Naive thymus-derived CD4-positive, alpha-beta T cell (primary cell): Measurements from ENCODE around the gene PTPRG. TPM values are rescaled to one million over a fixed set of nuclear protein-coding genes. Genes with fewer than 3 reads are reported as not detected.

Experiments
- ATAC-seq: fragments of 150-1000 bp; cut with Tn5 transposase; 2 replicates; pipeline ENCODE4 v1.10.0; 2021; ENCODE audit warnings: mild to moderate bottlenecking, moderate library complexity
- CTCF ChIA-PET: fragments of 350-600 bp; sonication (Branson Sonifier 250); formaldehyde crosslinking; loops from one replicate; lab custom pipeline; 2021; ENCODE audit warnings: antibody characterized with exemption; lab: Charles Lee
- POLR2A ChIA-PET: fragments of 350-600 bp; sonication (Branson Sonifier 250); formaldehyde crosslinking; loops from one replicate; lab custom pipeline; 2021; ENCODE audit warnings: antibody characterized with exemption, inconsistent platforms; lab: Charles Lee
- DNase-seq, 9 donors: peaks; one replicate each; pipeline versions ENCODE4 v3.0.0 to v3.0.0-alpha.2; 2020 to 2022; ENCODE audit warnings: mixed read lengths in 1 of 9
- H3K27ac ChIP-seq: one replicate; pipeline ENCODE4 v1.7.0; 2013; ENCODE audit warnings: mild to moderate bottlenecking, low read depth, low read length, moderate library complexity
- H3K27me3 ChIP-seq, 2 donors: one replicate each; pipeline ENCODE4 v1.7.0; 2013; ENCODE audit warnings: low read length in 2 of 2, mild to moderate bottlenecking in 2 of 2, moderate library complexity in 2 of 2; ENCODE audit not compliant: control insufficient read depth in 2 of 2, insufficient read depth in 2 of 2
- H3K36me3 ChIP-seq, 3 experiments: 1 replicate in 2 of 3; 2 replicates in 1 of 3; pipeline ENCODE4 v1.7.0; 2013; ENCODE audit warnings: low read length in 3 of 3, mild to moderate bottlenecking in 3 of 3, moderate library complexity in 1 of 3; ENCODE audit not compliant: insufficient read depth in 3 of 3, control insufficient read depth in 2 of 3
- H3K4me1 ChIP-seq, 2 donors: one replicate each; pipeline ENCODE4 v1.7.0; 2013; ENCODE audit warnings: low read length in 2 of 2, mild to moderate bottlenecking in 2 of 2, moderate library complexity in 1 of 2; ENCODE audit not compliant: control insufficient read depth in 2 of 2, insufficient read depth in 2 of 2
- H3K4me3 ChIP-seq: 2 replicates; pipeline ENCODE4 v1.7.0; 2013; ENCODE audit warnings: mild to moderate bottlenecking, low read length
- H3K9me3 ChIP-seq, 3 experiments: 1 replicate in 2 of 3; 2 replicates in 1 of 3; pipeline ENCODE4 v1.7.0; 2013; ENCODE audit warnings: low read length in 3 of 3; ENCODE audit not compliant: control insufficient read depth in 2 of 3
- H3K27ac Mint-ChIP-seq, 9 donors: one replicate each; pipeline ENCODE4 v1.8.0; 2020 to 2022; ENCODE audit warnings: mixed read lengths in 9 of 9, mild to moderate bottlenecking in 8 of 9, moderate library complexity in 5 of 9, inconsistent platforms in 2 of 9
- H3K27me3 Mint-ChIP-seq, 5 donors: one replicate each; pipeline ENCODE4 v1.8.0; 2021 to 2022; ENCODE audit warnings: mixed read lengths in 5 of 5, mild to moderate bottlenecking in 1 of 5
- H3K36me3 Mint-ChIP-seq, 5 donors: one replicate each; pipeline ENCODE4 v1.8.0; 2020 to 2022; ENCODE audit warnings: mixed read lengths in 5 of 5, mild to moderate bottlenecking in 3 of 5, inconsistent platforms in 1 of 5
- H3K4me1 Mint-ChIP-seq, 7 donors: one replicate each; pipeline ENCODE4 v1.8.0; 2020 to 2022; ENCODE audit warnings: mixed read lengths in 7 of 7, mild to moderate bottlenecking in 3 of 7, inconsistent platforms in 1 of 7
- H3K4me3 Mint-ChIP-seq, 10 donors: one replicate each; pipeline ENCODE4 v1.8.0; 2020 to 2022; ENCODE audit warnings: mild to moderate bottlenecking in 10 of 10, mixed read lengths in 10 of 10, moderate library complexity in 6 of 10, inconsistent platforms in 2 of 10
- H3K9me3 Mint-ChIP-seq, 11 donors: one replicate each; pipeline ENCODE4 v1.8.0; 2020 to 2022; ENCODE audit warnings: mixed read lengths in 11 of 11, mild to moderate bottlenecking in 4 of 11, inconsistent platforms in 1 of 11, moderate library complexity in 1 of 11
- intact Hi-C, 2 donors: fragments of 100-400 bp; cut with micrococcal nuclease; formaldehyde crosslinking; loops; one replicate each; pipeline ENCODE4 v1.15.1; 2023
- polyA plus RNA-seq, 2 donors: library from polyadenylated mRNA; unstranded; fragments of 300-500 nt; fragmentation: Illumina TruSeq; gene quantifications; one replicate each; pipeline ENCODE4 v1.2.3, GENCODE V29; 2021
- total RNA-seq, 6 experiments: library from RNA in 5 of 6; stranded (reverse) in 5 of 6; gene quantifications; 1 replicate in 5 of 6; 2 replicates in 1 of 6; pipeline ENCODE4 v1.2.3 and lab custom pipeline; 2021 to 2026

The PTPRG gene
- total and polyA plus RNA-seq, 7 experiments from 2014 or later = 0.17 to 1.7 TPM; not detected in 5

- Mint-ChIP-seq H3K4me3 (no peak overlapping the region), H3K27me3 (peaks cover 0 to 19% (median 3%) of the 10 kb centered on the region in 5 donors), H3K4me1 (no peaks in the 10 kb centered on the region), H3K27ac (no peak overlapping the region), H3K36me3 (no peaks in the 10 kb centered on the region), H3K9me3 (no peaks in the 10 kb centered on the region)
- Histone ChIP-seq H3K27ac (no peak overlapping the region), H3K4me1 (no peaks in the 10 kb centered on the region), H3K27me3 (no peaks in the 10 kb centered on the region), H3K4me3 (no peak overlapping the region), H3K36me3 (no peaks in the 10 kb centered on the region), H3K9me3 (no peaks in the 10 kb centered on the region)
- intact Hi-C loops = loop anchor here in 1 of 2 donors (5.0 kb wide), 1 partner anchor 1029 kb away; no protein-coding TSS in a partner anchor
- POLR2A ChIA-PET = no interaction called here
- no peak for DNase-seq
- CTCF ChIA-PET = no interaction called here
- no peak for ATAC-seq
Measured at GRCh38 chr3:62203152-62203551, 641.8 kb downstream of the PTPRG start.

GRCh38 chr3:62203561-62203960 is 642.2 kb downstream of the PTPRG start:
- Mint-ChIP-seq H3K36me3 (no peaks in the 10 kb centered on the region), H3K9me3 (no peaks in the 10 kb centered on the region), H3K4me1 (no peaks in the 10 kb centered on the region), H3K4me3 (no peak overlapping the region), H3K27me3 (peaks cover 0 to 19% (median 3%) of the 10 kb centered on the region in 5 donors), H3K27ac (no peak overlapping the region)
- ChIA-PET POLR2A (no interaction called here), CTCF (no interaction called here)
- no peak for DNase-seq
- Histone ChIP-seq H3K4me3 (no peak overlapping the region), H3K27me3 (no peaks in the 10 kb centered on the region), H3K4me1 (no peaks in the 10 kb centered on the region), H3K9me3 (no peaks in the 10 kb centered on the region), H3K36me3 (no peaks in the 10 kb centered on the region), H3K27ac (no peak overlapping the region)
- ATAC-seq = no peak
- intact Hi-C loops = loop anchor here in 1 of 2 donors (5.0 kb wide), 1 partner anchor 1029 kb away; no protein-coding TSS in a partner anchor

GRCh38 chr3:62207197-62207596 is 645.8 kb downstream of the PTPRG start:
- H3K36me3 ChIP-seq = no peaks in the 10 kb centered on the region
- Mint-ChIP-seq H3K9me3 (no peaks in the 10 kb centered on the region), H3K4me1 (no peaks in the 10 kb centered on the region), H3K27ac (no peak overlapping the region), H3K27me3 (peaks cover 0 to 19% (median 0%) of the 10 kb centered on the region in 5 donors), H3K4me3 (no peak overlapping the region), H3K36me3 (no peaks in the 10 kb centered on the region)
- no peak overlapping the region for H3K4me3 ChIP-seq
- H3K27ac ChIP-seq = no peak overlapping the region
- no peaks in the 10 kb centered on the region for H3K9me3 ChIP-seq
- DNase-seq (no peak), ATAC-seq (no peak)
- intact Hi-C loops = no loop called here
- ChIA-PET CTCF (interaction anchor here (0.7 kb wide), 1 partner anchor 16 kb away, joined by 3 read pairs; no protein-coding TSS in a partner anchor), POLR2A (no interaction called here)
- no peaks in the 10 kb centered on the region for H3K27me3 ChIP-seq
- no peaks in the 10 kb centered on the region for H3K4me1 ChIP-seq

GRCh38 chr3:62208385-62208784 is 647.0 kb downstream of the PTPRG start:
- intact Hi-C loops = no loop called here
- H3K9me3 ChIP-seq = no peaks in the 10 kb centered on the region

GRCh38 chr3:62209101-62209500 is 647.7 kb downstream of the PTPRG start:
- intact Hi-C loops = no loop called here
- no peak for ATAC-seq
- ChIA-PET POLR2A (no interaction called here), CTCF (no interaction called here)
- Mint-ChIP-seq H3K4me3 (no peak overlapping the region), H3K36me3 (no peaks in the 10 kb centered on the region), H3K9me3 (no peaks in the 10 kb centered on the region), H3K4me1 (no peaks in the 10 kb centered on the region), H3K27me3 (peaks cover 0 to 13% (median 0%) of the 10 kb centered on the region in 5 donors), H3K27ac (no peak overlapping the region)
- Histone ChIP-seq H3K27ac (no peak overlapping the region), H3K4me1 (no peaks in the 10 kb centered on the region), H3K27me3 (no peaks in the 10 kb centered on the region), H3K4me3 (no peak overlapping the region), H3K36me3 (no peaks in the 10 kb centered on the region), H3K9me3 (no peaks in the 10 kb centered on the region)
- no peak for DNase-seq

More at GRCh38 chr3:62208385-62208784, 647.0 kb downstream of the PTPRG start:
- Histone ChIP-seq H3K27me3 (no peaks in the 10 kb centered on the region), H3K36me3 (no peaks in the 10 kb centered on the region), H3K27ac (no peak overlapping the region), H3K4me1 (no peaks in the 10 kb centered on the region), H3K4me3 (no peak overlapping the region)
- Mint-ChIP-seq H3K27ac (no peak overlapping the region), H3K4me3 (no peak overlapping the region), H3K36me3 (no peaks in the 10 kb centered on the region), H3K9me3 (no peaks in the 10 kb centered on the region), H3K27me3 (peaks cover 0 to 15% (median 0%) of the 10 kb centered on the region in 5 donors), H3K4me1 (no peaks in the 10 kb centered on the region)
- ChIA-PET POLR2A (no interaction called here), CTCF (no interaction called here)
- no peak for ATAC-seq
- no peak for DNase-seq

- Mint-ChIP-seq H3K36me3 (no peaks in the 10 kb centered on the region), H3K27ac (no peak overlapping the region), H3K4me3 (no peak overlapping the region), H3K27me3 (peaks cover 0 to 10% (median 0%) of the 10 kb centered on the region in 5 donors), H3K9me3 (no peaks in the 10 kb centered on the region), H3K4me1 (no peaks in the 10 kb centered on the region)
- intact Hi-C loops = no loop called here
- Histone ChIP-seq H3K9me3 (no peaks in the 10 kb centered on the region), H3K4me3 (no peak overlapping the region), H3K27ac (no peak overlapping the region), H3K4me1 (no peaks in the 10 kb centered on the region), H3K27me3 (no peaks in the 10 kb centered on the region), H3K36me3 (no peaks in the 10 kb centered on the region)
- ChIA-PET CTCF (interaction anchor here (0.6 kb wide), 1 partner anchor 28 kb away, joined by 3 read pairs; no protein-coding TSS in a partner anchor), POLR2A (no interaction called here)
- no peak for DNase-seq
- ATAC-seq = no peak
Measured at GRCh38 chr3:62210011-62210410, 648.6 kb downstream of the PTPRG start.

GRCh38 chr3:62211675-62212429 is 650.5 kb downstream of the PTPRG start:
- no peak for ATAC-seq
- Mint-ChIP-seq H3K27me3 (peaks cover 0 to 3% (median 0%) of the 10 kb centered on the region in 5 donors), H3K9me3 (no peaks in the 10 kb centered on the region), H3K36me3 (no peaks in the 10 kb centered on the region), H3K27ac (no peak overlapping the region), H3K4me3 (no peak overlapping the region), H3K4me1 (no peaks in the 10 kb centered on the region)
- Histone ChIP-seq H3K27ac (no peak overlapping the region), H3K4me3 (no peak overlapping the region), H3K36me3 (no peaks in the 10 kb centered on the region), H3K27me3 (no peaks in the 10 kb centered on the region), H3K9me3 (no peaks in the 10 kb centered on the region), H3K4me1 (no peaks in the 10 kb centered on the region)
- ChIA-PET CTCF (interaction anchor here (1.2 kb wide), 1 partner anchor 23 kb away, joined by 3 read pairs; no protein-coding TSS in a partner anchor), POLR2A (no interaction called here)
- intact Hi-C loops = no loop called here
- DNase-seq = no peak
